ENCODE data around the gene RAPGEF5.

Gene RAPGEF5

DNA sequence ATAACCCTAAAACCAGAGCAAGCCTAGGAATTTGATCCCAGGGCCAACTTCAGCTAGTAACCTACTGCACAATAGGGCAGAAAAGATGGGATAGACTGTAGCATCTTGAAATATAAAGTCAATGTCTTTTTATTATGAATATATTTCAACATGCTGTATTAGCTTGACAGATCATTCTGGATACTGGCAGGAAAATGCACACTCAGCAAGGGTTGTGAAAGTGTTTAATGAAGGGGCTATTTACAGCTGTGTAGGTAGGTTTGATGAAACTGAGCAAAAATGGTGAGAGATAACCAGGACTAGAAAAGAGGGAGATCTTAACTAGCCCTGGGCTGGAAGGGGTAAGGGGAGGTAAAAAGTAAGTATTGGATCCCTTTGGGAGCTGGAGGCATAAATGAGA is 156.2 kb downstream of the RAPGEF5 start:
- H3K4me3 Mint-ChIP-seq = no peak overlapping the region
- H3K4me1 Mint-ChIP-seq = no peaks in the 10 kb centered on the region
- no peaks in the 10 kb centered on the region for H3K36me3 Mint-ChIP-seq
- H3K27ac Mint-ChIP-seq = no peak overlapping the region
- no peak for ATAC-seq
- H3K27me3 Mint-ChIP-seq = peaks cover 6% of the 10 kb centered on the region
- H3K9me3 Mint-ChIP-seq = no peaks in the 10 kb centered on the region

DNA sequence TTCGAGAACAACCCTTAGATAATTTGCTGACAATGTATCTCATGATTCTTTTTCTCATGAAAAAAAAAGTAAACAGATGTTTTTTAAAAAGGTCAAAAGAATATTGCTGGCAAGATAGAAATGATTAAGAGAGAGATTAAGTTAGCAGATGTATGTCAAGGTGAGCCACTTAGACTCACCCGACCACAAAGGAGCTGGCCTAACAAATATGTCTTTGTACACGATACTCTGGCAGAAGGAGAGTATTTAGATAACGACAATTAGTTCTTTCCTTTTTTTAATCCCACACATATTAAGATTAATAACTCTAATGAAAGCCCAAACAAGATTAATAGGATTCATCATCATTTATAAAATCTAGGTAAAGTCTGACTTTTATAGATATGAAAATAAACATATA is 156.7 kb downstream of the RAPGEF5 start:
- H3K36me3 Mint-ChIP-seq = no peaks in the 10 kb centered on the region
- H3K9me3 Mint-ChIP-seq = no peaks in the 10 kb centered on the region
- no peak overlapping the region for H3K4me3 Mint-ChIP-seq
- H3K4me1 Mint-ChIP-seq = no peaks in the 10 kb centered on the region
- peaks cover 6% of the 10 kb centered on the region for H3K27me3 Mint-ChIP-seq
- H3K27ac Mint-ChIP-seq = no peak overlapping the region
- no peak for ATAC-seq

DNA sequence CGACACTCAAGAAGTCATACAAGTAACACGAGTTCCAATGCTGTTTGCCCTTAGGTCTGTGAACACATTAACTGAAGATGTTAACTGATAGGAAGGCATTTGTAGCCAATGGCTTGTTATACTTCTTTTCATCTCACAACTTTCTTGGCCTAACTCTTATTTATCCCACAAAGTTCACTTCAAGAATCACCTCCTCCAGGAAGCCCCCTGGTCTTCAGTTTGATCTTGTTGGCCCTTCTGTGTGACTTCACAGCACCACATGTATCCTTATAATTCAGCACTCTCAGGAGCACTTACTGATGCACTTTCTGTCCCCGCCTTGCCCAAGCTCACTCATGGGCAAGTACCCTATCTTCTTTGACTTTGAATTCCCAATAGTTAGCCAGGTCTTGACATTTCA is 159.6 kb downstream of the RAPGEF5 start:
- ATAC-seq = no peak
- Mint-ChIP-seq H3K9me3 (no peaks in the 10 kb centered on the region), H3K36me3 (no peaks in the 10 kb centered on the region), H3K4me3 (no peak overlapping the region), H3K27ac (no peak overlapping the region), H3K4me1 (no peaks in the 10 kb centered on the region), H3K27me3 (peaks cover 6% of the 10 kb centered on the region)

DNA sequence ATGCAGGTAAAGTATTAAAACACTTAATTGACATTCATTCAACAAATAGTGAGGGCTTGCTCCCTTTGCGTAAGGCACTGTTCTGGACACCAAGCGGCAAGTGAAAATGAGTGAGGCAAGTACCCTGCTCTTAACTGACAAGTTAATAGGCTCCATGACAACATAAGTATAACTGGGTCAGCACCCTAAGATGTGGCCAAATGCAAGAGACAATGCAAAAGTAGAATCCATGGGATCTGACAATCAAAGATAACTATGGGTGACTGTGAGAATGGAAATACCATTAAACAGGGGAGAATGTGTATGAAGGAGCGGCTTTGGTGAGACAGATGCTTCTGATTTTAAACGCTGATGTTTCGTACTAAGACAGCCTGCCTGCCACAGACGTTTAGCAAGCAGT is 160.5 kb downstream of the RAPGEF5 start:
- Mint-ChIP-seq H3K4me3 (no peak overlapping the region), H3K9me3 (no peaks in the 10 kb centered on the region), H3K27ac (no peak overlapping the region), H3K36me3 (no peaks in the 10 kb centered on the region), H3K27me3 (peaks cover 6% of the 10 kb centered on the region), H3K4me1 (no peaks in the 10 kb centered on the region)
- no peak for ATAC-seq

DNA sequence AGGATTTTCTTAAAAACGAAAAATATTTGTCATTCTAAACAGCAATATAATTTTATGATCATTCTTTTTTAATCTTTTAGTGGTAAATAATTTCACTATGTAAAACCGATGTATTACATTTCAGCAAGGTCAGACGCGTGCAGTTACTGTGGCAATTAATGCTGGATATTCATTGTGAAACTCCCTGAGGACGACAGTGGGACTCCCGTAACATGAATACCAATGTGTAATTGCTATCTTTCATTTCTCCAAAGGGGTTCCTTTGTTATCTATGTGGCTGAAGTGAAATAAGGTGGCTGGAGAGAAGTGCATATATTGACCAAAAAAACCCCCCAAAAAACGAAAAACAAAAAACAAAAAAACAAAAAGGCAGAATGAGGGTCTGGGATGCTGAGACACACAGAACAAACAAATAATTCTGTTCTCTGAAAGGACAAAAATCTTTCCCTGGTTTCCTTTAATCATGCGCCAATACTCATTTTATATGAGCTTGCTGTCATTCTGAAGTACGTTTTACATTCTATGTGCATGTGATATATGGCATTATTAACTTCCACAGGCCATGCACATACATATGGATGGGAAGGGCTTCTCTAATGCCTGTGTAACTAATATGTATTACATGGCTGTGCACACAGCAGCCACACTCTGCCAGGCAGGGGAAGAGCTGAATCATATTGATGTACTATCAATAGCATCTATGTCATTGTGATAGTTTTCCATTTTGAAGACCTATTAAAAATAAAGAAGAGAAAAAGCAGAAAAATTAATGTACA is 161.4 kb downstream of the RAPGEF5 start:
- Mint-ChIP-seq H3K4me1 (no peaks in the 10 kb centered on the region), H3K36me3 (no peaks in the 10 kb centered on the region), H3K27ac (no peak overlapping the region), H3K27me3 (peaks cover 6% of the 10 kb centered on the region), H3K4me3 (no peak overlapping the region), H3K9me3 (no peaks in the 10 kb centered on the region)
- no peak for ATAC-seq

DNA sequence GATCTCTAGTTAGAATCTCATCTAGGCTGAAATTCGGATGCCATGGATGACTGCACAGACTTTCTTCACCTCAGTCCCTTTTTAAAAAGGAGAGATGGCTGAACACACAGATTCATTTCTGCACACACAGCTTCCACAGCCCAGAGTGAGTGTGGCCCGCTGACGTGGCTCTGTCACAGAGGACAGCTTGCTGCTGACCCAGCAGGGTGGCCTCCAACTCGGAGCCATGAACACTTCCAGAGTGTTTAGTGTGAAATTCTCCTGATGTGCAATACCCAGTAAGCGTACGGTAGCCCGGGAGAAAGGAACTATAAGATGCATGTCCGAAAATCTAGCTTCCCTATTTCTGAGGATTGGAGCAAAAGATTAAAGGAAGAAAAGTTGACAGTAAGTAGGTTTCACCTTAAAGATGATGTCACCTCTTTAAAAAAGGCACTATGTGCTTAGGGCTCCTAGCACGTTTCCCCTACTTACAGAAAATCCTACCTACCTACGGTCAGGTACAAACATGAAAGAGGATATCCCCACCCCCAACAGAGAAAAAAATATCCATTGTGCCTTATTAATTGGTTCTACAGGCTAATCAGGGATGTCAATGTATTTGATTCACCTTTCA is 162.2 kb downstream of the RAPGEF5 start:
- no peaks in the 10 kb centered on the region for H3K4me1 Mint-ChIP-seq
- H3K4me3 Mint-ChIP-seq = no peak overlapping the region
- peaks cover 6% of the 10 kb centered on the region for H3K27me3 Mint-ChIP-seq
- H3K9me3 Mint-ChIP-seq = no peaks in the 10 kb centered on the region
- no peak for ATAC-seq
- H3K36me3 Mint-ChIP-seq = no peaks in the 10 kb centered on the region
- no peak overlapping the region for H3K27ac Mint-ChIP-seq

DNA sequence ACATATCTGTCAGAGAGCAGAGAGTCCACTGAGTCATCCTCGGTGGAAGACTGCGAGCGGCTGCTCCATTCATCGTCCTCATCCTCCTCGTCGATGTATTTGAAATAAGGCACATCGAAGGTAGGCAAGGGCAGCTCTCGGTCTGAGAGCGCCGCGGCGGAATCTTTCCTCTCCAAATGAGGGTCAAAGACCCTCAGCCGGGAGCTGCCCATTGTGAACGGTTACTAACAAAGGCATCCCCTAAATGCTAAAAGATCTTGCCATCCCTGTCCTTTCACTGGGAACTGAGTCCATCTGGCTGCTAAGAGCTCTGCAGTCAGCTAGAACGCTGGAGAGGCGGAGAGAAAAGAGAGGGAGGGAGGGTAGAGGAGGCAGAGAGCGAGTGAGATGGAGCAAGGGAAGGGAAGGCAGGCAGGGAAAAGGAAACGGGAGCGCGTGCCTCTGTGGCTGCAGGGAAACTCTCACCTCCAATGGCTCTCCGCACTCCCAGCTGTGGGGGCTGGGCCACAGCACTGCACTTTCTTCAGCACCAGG is 163.4 kb downstream of the RAPGEF5 start:
- Mint-ChIP-seq H3K4me3 (no peak overlapping the region), H3K9me3 (no peaks in the 10 kb centered on the region), H3K27me3 (peaks cover under 1% of the 10 kb centered on the region), H3K36me3 (no peaks in the 10 kb centered on the region), H3K27ac (no peak overlapping the region), H3K4me1 (no peaks in the 10 kb centered on the region)
- ATAC-seq = no peak

DNA sequence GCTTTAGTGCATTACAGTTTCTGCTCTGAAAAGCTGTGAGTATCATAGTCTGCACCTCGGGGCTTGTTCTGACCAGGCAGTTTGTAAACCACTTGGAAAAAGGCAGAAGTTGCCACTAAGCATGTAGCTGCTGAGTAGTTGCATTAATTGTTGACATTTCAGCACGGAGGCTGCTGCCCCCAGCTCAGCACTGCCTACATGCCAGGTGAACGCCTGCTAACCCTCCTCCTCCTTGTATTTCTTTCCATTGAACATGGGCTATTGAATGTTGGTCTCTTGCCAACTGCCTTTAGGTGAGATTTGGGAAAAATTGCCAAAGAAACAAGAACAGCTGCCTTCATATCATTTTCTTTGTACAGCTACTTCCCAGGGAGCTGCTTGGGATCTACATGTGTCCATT is 164.2 kb downstream of the RAPGEF5 start:
- no peak overlapping the region for H3K4me3 Mint-ChIP-seq
- no peaks in the 10 kb centered on the region for H3K4me1 Mint-ChIP-seq

DNA sequence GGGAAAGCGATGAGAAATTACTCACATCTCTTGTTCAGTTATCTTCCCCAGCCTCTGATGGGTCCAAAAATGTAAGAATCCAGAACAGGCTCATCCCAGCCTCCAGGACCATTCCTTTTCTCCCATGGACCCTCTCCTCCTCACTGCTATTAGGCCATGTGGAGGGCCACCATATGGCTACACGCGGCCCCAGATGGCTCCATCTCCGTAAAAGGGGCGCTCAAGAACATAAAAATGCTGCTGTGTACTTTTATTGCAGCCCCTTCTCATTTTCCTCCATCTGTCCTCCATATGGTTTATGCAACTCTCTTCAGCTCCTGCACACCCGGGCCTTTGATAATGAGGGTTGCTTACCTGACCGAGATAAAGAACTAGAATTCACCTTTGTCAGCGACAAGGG is 166.2 kb downstream of the RAPGEF5 start:
- Mint-ChIP-seq H3K4me3 (no peak overlapping the region), H3K36me3 (no peaks in the 10 kb centered on the region), H3K27ac (no peak overlapping the region), H3K27me3 (no peaks in the 10 kb centered on the region), H3K4me1 (no peaks in the 10 kb centered on the region), H3K9me3 (no peaks in the 10 kb centered on the region)
- ATAC-seq = no peak

More for the DNA sequence above, 164.2 kb downstream of the RAPGEF5 start:
- Mint-ChIP-seq H3K9me3 (no peaks in the 10 kb centered on the region), H3K27ac (no peak overlapping the region), H3K36me3 (no peaks in the 10 kb centered on the region), H3K27me3 (no peaks in the 10 kb centered on the region)
- no peak for ATAC-seq

DNA sequence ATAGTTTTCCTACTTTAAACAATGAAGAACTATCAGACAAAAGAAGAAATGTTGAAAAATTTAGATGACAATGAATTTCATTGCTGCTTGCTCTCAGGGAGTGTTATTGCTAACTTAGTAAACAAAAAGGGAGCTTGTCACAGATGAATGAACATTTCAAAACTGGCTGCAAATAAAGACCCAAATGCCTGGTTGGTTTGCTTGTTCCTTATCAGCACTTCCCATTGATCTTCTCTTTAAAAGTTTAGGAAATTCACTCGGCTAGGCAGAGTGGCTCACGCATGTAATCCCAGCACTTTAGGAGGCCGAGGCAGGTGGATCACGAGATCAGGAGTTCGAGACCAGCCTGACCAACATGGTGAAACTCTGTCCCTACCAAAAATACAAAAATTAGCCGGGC is 167.2 kb downstream of the RAPGEF5 start:
- H3K9me3 Mint-ChIP-seq = no peaks in the 10 kb centered on the region
- H3K4me1 Mint-ChIP-seq = no peaks in the 10 kb centered on the region

DNA sequence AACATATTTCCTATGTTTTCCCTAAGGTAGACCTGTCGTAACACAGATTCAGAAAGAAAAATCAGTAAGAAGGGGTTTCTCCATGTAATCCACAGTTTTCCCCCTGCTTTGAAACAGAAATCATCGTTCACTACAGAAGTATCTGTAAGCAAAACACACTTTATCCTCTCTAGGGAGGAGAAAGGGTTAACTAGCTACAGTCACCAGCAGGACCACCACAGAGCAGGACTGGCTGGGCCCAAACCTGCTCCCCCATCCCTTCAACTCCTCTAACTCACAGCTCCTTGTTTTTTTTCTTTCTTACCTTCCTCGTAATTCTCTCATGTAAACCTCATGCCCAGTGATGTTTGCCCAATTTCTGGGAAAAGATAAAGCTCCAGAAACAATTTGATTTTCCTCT is 167.7 kb downstream of the RAPGEF5 start:
- no peaks in the 10 kb centered on the region for H3K36me3 Mint-ChIP-seq
- no peak overlapping the region for H3K27ac Mint-ChIP-seq
- H3K27me3 Mint-ChIP-seq = no peaks in the 10 kb centered on the region
- H3K9me3 Mint-ChIP-seq = no peaks in the 10 kb centered on the region
- ATAC-seq = no peak
- H3K4me1 Mint-ChIP-seq = no peaks in the 10 kb centered on the region
- H3K4me3 Mint-ChIP-seq = no peak overlapping the region

More for the DNA sequence above, 167.2 kb downstream of the RAPGEF5 start:
- no peaks in the 10 kb centered on the region for H3K27me3 Mint-ChIP-seq
- no peak overlapping the region for H3K4me3 Mint-ChIP-seq
- H3K27ac Mint-ChIP-seq = no peak overlapping the region
- H3K36me3 Mint-ChIP-seq = no peaks in the 10 kb centered on the region
- no peak for ATAC-seq

DNA sequence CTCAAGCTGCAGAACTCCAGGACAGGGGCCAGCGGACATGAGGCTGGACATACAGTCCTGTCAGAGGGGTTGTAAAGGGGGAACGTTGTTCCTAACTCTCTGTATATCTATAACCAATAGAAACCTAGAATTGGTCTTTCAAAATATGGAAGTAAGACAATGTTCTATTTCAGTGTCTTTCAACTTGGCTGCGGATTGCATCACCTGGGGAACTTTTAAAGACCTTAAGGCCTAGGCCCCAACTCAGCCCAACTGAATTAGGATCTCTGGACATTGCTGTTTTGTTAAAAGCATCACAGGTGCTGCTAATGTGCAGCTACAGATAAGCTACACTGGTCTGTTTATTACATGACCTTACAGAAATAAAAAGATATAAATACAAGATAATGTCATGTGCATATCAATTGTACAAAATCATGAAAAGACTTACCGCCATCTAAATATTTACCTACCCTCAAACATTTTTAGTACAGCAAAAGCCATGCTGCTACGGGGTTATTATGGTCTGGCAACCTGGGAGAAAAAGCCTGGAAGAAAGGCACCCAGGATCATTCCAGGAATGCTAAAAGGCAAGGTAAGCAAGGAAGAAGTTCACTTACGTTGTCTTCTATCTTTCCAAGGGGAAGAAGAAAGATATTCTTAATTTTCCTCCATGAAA is 169.1 kb downstream of the RAPGEF5 start:
- no peaks in the 10 kb centered on the region for H3K9me3 Mint-ChIP-seq
- H3K36me3 Mint-ChIP-seq = no peaks in the 10 kb centered on the region
- no peaks in the 10 kb centered on the region for H3K27me3 Mint-ChIP-seq
- H3K27ac Mint-ChIP-seq = no peak overlapping the region
- ATAC-seq = no peak
- no peak overlapping the region for H3K4me3 Mint-ChIP-seq
- H3K4me1 Mint-ChIP-seq = no peaks in the 10 kb centered on the region

DNA sequence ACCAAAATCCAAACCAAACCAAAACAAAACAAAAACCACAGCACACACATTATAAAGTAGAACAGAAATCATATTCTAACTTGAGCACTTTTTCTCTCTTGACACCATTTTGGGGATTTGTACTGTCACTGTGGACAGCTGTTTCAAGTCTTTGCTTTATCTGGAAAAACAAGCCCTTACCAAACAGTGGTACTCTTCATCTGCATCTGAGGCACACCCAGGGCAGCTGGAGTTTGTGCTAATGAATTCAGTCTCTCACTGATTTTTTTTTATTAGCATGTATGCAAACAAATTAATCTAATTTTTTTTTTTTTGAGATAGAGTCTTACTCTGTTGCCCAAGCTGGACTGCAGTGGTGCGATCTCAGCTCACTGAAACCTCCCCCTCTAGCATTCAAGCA is 171.4 kb downstream of the RAPGEF5 start:
- no peaks in the 10 kb centered on the region for H3K27me3 Mint-ChIP-seq
- no peaks in the 10 kb centered on the region for H3K4me1 Mint-ChIP-seq
- H3K27ac Mint-ChIP-seq = no peak overlapping the region
- H3K4me3 Mint-ChIP-seq = no peak overlapping the region
- H3K9me3 Mint-ChIP-seq = no peaks in the 10 kb centered on the region
- no peak for ATAC-seq
- no peaks in the 10 kb centered on the region for H3K36me3 Mint-ChIP-seq

DNA sequence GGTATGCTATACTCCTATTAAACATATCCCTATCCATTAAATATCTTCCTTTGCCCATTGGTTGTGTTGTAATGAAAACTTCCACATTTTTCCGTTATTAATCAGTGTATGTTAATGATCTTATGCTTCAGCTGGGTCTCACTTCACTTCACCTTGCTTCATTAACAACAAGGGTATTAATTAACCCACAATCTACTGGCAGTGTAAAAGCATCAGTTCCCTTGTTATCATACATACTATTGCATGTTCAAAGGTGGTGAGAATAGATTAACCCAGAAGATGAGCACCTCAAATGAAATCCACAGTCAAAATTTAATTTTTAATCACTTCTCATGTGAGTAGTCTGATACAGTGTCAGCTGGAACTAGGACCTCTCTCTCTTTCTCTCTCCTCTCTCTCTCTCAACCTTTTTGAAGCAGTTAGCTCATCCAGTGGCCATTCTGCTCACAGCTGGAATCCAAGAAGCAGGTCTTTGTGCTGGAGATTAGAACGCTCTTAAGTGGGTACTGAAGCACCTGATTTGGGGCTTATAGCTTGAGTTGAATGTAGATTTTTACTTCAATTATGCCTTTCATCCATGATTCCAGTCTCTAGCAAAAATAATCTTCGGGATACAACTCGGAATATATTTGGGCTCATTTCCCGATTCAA is 172.3 kb downstream of the RAPGEF5 start:
- Mint-ChIP-seq H3K4me3 (no peak overlapping the region), H3K36me3 (no peaks in the 10 kb centered on the region), H3K27me3 (no peaks in the 10 kb centered on the region), H3K4me1 (no peaks in the 10 kb centered on the region), H3K27ac (no peak overlapping the region), H3K9me3 (no peaks in the 10 kb centered on the region)
- ATAC-seq = no peak

DNA sequence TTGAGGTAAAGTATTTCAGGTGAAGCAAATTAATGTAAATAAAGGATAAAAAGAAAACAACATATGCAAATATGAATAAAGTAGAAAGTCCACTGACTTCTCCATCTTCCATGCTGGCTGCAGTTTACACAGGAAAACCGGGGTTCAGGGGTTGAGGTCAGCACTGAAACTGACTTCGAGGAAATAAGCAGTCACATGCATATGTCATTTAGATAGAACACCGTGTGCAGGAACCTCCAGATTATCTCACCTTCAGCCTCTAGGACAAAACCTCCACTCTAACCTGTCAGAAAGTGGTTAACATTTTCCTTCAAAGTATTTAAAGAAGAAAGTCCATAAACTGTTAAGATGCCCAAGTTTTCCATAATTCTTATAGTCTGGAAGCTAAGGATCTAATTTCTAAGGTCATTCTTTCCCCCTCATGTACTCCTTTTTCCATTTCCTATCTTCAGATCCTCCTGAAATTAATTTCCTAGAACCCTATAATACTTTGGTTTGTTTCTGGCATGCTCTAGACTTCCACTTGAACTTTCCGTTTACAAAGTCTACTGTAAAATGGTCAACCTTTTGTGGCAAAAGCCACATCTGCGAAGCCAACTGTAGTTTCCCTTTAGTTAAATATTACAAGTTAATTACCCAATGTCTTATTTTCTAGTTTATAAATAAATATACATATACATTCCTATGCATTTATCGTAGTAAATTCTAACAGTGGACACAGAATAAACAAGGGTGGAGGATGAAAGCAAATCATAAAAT is 173.3 kb downstream of the RAPGEF5 start:
- no peak overlapping the region for H3K27ac Mint-ChIP-seq
- no peak for ATAC-seq
- H3K4me1 Mint-ChIP-seq = no peaks in the 10 kb centered on the region
- H3K4me3 Mint-ChIP-seq = no peak overlapping the region
- no peaks in the 10 kb centered on the region for H3K36me3 Mint-ChIP-seq
- H3K9me3 Mint-ChIP-seq = no peaks in the 10 kb centered on the region
- H3K27me3 Mint-ChIP-seq = no peaks in the 10 kb centered on the region
